HL-60 (cell line): ENCODE data around the gene STRA8.

Experiments used
- DNase-seq, 2 experiments: peaks; one replicate each; pipeline ENCODE4 v3.0.0-alpha.2; 2010 to 2020; ENCODE audit warnings: low read depth in 1 of 2, low spot score in 1 of 2
- H3K27ac ChIP-seq: fragments of 250-450 bp; sonication (Bioruptor Pico); replicated peaks from 2 replicates; pipeline ENCODE4 v1.5.1; 2020; ENCODE audit warnings: mild to moderate bottlenecking, moderate library complexity
- H3K27me3 ChIP-seq: fragments of 250-450 bp; sonication (Bioruptor Pico); 2 replicates; pipeline ENCODE4 v1.5.1; 2021; ENCODE audit warnings: mild to moderate bottlenecking, moderate library complexity; ENCODE audit not compliant: insufficient read depth, poor library complexity, severe bottlenecking
- H3K4me3 ChIP-seq: replicated peaks from 2 replicates; pipeline ENCODE4 v1.5.1; 2011; ENCODE audit warnings: mild to moderate bottlenecking, control low read depth, low read length; ENCODE audit not compliant: insufficient read depth
- CTCF ChIP-seq: IDR thresholded peaks from one replicate; pipeline ENCODE4 v1.5.1; 2011; ENCODE audit warnings: low read length, control low read depth, inconsistent platforms; ENCODE audit not compliant: insufficient read depth
- GABPA ChIP-seq: IDR thresholded peaks from 2 replicates; pipeline ENCODE4 v1.6.1; 2012; ENCODE audit warnings: low read depth
- POLR2AphosphoS5 ChIP-seq: IDR thresholded peaks from 2 replicates; pipeline ENCODE4 v1.6.1; 2012; ENCODE audit warnings: low read depth
- REST ChIP-seq: IDR thresholded peaks from 2 replicates; pipeline ENCODE4 v1.6.1; 2012; ENCODE audit warnings: low read depth; ENCODE audit not compliant: insufficient replicate concordance
- SPI1 ChIP-seq: IDR thresholded peaks from 2 replicates; pipeline ENCODE4 v1.6.1; 2012; ENCODE audit warnings: low read depth, mild to moderate bottlenecking, borderline replicate concordance

STRA8 gene

GRCh38 chr7:135262623-135263320 lies 29.1 kb downstream of the STRA8 start:
- Histone ChIP-seq H3K27ac (no peak overlapping the region), H3K27me3 (no peaks in the 10 kb centered on the region), H3K4me3 (no peak overlapping the region)
- no peak for DNase-seq
- TF ChIP-seq REST = no peak
- TF ChIP-seq POLR2AphosphoS5 = no peak
- TF ChIP-seq SPI1 = no peak
- TF ChIP-seq CTCF = no peak
- no peak for TF ChIP-seq GABPA

GRCh38 chr7:135263321-135263970 lies 29.8 kb downstream of the STRA8 start:
- DNase-seq = no peak
- no peak for TF ChIP-seq SPI1
- no peak for TF ChIP-seq POLR2AphosphoS5
- TF ChIP-seq CTCF = no peak
- TF ChIP-seq GABPA = no peak
- TF ChIP-seq REST = no peak
- Histone ChIP-seq H3K27ac (no peak overlapping the region), H3K4me3 (no peak overlapping the region), H3K27me3 (no peaks in the 10 kb centered on the region)

GRCh38 chr7:135265637-135266036 lies 32.0 kb downstream of the STRA8 start:
- H3K27me3 ChIP-seq = no peaks in the 10 kb centered on the region
- no peak overlapping the region for H3K4me3 ChIP-seq
- TF ChIP-seq CTCF = no peak
- no peak for TF ChIP-seq POLR2AphosphoS5
- TF ChIP-seq GABPA = no peak
- no peak for TF ChIP-seq REST
- no peak for TF ChIP-seq SPI1
- DNase-seq = no peak
- no peak overlapping the region for H3K27ac ChIP-seq
